CD4-positive, alpha-beta T cell (primary cell): ENCODE results near the gene PLA2G10. TPM values are rescaled to one million over a fixed set of nuclear protein-coding genes. Genes with fewer than 3 reads are reported as not detected.
"Not testable (repeated sequence)": the region's sequence is repeated elsewhere in the genome, so short reads cannot be mapped to it uniquely, and the experiment has no call there.

Experiments
- ATAC-seq: fragments of 200-7000 bp; cut with Tn5 transposase; one replicate; pipeline ENCODE4 v1.10.0; 2022; ENCODE audit warnings: mild to moderate bottlenecking; ENCODE audit not compliant: poor library complexity
- CTCF ChIA-PET: fragments of 350-600 bp; sonication (Branson Sonifier 250); formaldehyde crosslinking; loops from one replicate; lab custom pipeline; 2021; ENCODE audit warnings: antibody characterized with exemption, inconsistent platforms; lab: Charles Lee
- POLR2A ChIA-PET: fragments of 350-600 bp; sonication (Branson Sonifier 250); formaldehyde crosslinking; loops from one replicate; lab custom pipeline; 2021; ENCODE audit warnings: antibody characterized with exemption, inconsistent platforms; lab: Charles Lee
- DNase-seq, 14 experiments: peaks; one replicate each; pipeline ENCODE4 v3.0.0-alpha.2; 2013 to 2020; ENCODE audit warnings: mixed read lengths in 2 of 14
- H3K27ac ChIP-seq, 2 donors: one replicate each; pipeline versions ENCODE4 v1.5.1 to v1.7.0; 2013; ENCODE audit warnings: low read length in 2 of 2, low read depth in 1 of 2, mild to moderate bottlenecking in 1 of 2
- H3K27me3 ChIP-seq, 2 experiments: 1 replicate in 1 of 2; 2 replicates in 1 of 2; pipeline versions ENCODE4 v1.6.1 to v1.7.0; 2013; ENCODE audit warnings: low read length in 2 of 2, control low read depth in 1 of 2, mild to moderate bottlenecking in 1 of 2, moderate library complexity in 1 of 2; ENCODE audit not compliant: insufficient read depth in 2 of 2, control insufficient read depth in 1 of 2
- H3K36me3 ChIP-seq: one replicate; pipeline ENCODE4 v1.6.1; 2013; ENCODE audit warnings: low read length, control low read depth; ENCODE audit not compliant: insufficient read depth
- H3K4me1 ChIP-seq: one replicate; pipeline ENCODE4 v1.6.1; 2013; ENCODE audit warnings: low read length, control low read depth; ENCODE audit not compliant: insufficient read depth
- H3K4me3 ChIP-seq: one replicate; pipeline ENCODE4 v1.5.1; 2013; ENCODE audit warnings: mild to moderate bottlenecking, low read length, moderate library complexity
- H3K9me3 ChIP-seq, 2 experiments: 1 replicate in 1 of 2; 2 replicates in 1 of 2; pipeline versions ENCODE4 v1.6.1 to v1.7.0; 2013; ENCODE audit warnings: low read length in 2 of 2, mild to moderate bottlenecking in 2 of 2, control low read depth in 1 of 2, moderate library complexity in 1 of 2; ENCODE audit not compliant: control insufficient read depth in 1 of 2, insufficient read depth in 1 of 2
- H3K27ac Mint-ChIP-seq: one replicate; pipeline ENCODE4 v1.8.0; 2020; ENCODE audit warnings: mixed read lengths
- H3K27me3 Mint-ChIP-seq: one replicate; pipeline ENCODE4 v1.8.0; 2021; ENCODE audit warnings: mixed read lengths
- H3K36me3 Mint-ChIP-seq: one replicate; pipeline ENCODE4 v1.8.0; 2021; ENCODE audit warnings: low read depth, mixed read lengths
- H3K4me1 Mint-ChIP-seq: one replicate; pipeline ENCODE4 v1.8.0; 2021; ENCODE audit warnings: low read depth, mixed read lengths
- H3K4me3 Mint-ChIP-seq: one replicate; pipeline ENCODE4 v1.8.0; 2020; ENCODE audit warnings: mild to moderate bottlenecking, mixed read lengths
- H3K9me3 Mint-ChIP-seq: one replicate; pipeline ENCODE4 v1.8.0; 2020; ENCODE audit warnings: mixed read lengths
- intact Hi-C, 2 experiments: fragments of 100-400 bp; cut with DNase I in 1 of 2; cut with micrococcal nuclease in 1 of 2; formaldehyde crosslinking; loops; one replicate each; pipeline versions ENCODE4 v1.15.1 to v1.9.0; 2023 to 2025; cut with DNase I, micrococcal nuclease
- total RNA-seq, 174 experiments: library from RNA in 2 of 174; stranded (reverse) in 2 of 174; gene quantifications; one replicate each; pipeline ENCODE4 v1.2.3 and lab custom pipeline; 2021 to 2026
- TF ChIP-seq, protein P1 (sequence below): fragments of 200-600 bp; IDR thresholded peaks from one replicate; pipeline ENCODE4 v1.8.0; 2022; ENCODE audit warnings: antibody characterized with exemption, mild to moderate bottlenecking

The PLA2G10 gene
- total RNA-seq, 2 experiments from 2014 or later, result not detected

GRCh38 chr16:14635395-14636165 lies 58.5 kb downstream of the PLA2G10 start:
- H3K4me1 ChIP-seq, result peaks cover 49% of the 10 kb centered on the region
- peak overlapping the region; percentile 62 for H3K4me3 Mint-ChIP-seq
- DNase-seq, result no peak
- POLR2A ChIA-PET, result interaction anchor here (2.7 kb wide), 1 partner anchor 716 kb away, joined by 7 read pairs; the partner anchor contains the start of gene ERCC4
- intact Hi-C loops, result loop anchor here in 1 of 2 experiments (5.0 to 10.0 kb wide), 4 partner anchors 351 to 1009 kb away; partner anchors contain the start of genes ERCC4, MARF1 and NTAN1
- no peaks in the 10 kb centered on the region for H3K27me3 Mint-ChIP-seq
- CTCF ChIA-PET, result no interaction called here
- TF ChIP-seq, protein P1, sequence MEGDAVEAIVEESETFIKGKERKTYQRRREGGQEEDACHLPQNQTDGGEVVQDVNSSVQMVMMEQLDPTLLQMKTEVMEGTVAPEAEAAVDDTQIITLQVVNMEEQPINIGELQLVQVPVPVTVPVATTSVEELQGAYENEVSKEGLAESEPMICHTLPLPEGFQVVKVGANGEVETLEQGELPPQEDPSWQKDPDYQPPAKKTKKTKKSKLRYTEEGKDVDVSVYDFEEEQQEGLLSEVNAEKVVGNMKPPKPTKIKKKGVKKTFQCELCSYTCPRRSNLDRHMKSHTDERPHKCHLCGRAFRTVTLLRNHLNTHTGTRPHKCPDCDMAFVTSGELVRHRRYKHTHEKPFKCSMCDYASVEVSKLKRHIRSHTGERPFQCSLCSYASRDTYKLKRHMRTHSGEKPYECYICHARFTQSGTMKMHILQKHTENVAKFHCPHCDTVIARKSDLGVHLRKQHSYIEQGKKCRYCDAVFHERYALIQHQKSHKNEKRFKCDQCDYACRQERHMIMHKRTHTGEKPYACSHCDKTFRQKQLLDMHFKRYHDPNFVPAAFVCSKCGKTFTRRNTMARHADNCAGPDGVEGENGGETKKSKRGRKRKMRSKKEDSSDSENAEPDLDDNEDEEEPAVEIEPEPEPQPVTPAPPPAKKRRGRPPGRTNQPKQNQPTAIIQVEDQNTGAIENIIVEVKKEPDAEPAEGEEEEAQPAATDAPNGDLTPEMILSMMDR, result no peak
- peak overlapping the region; percentile 93 for H3K27ac Mint-ChIP-seq
- H3K36me3 Mint-ChIP-seq, result peaks cover 60% of the 10 kb centered on the region
- H3K4me1 Mint-ChIP-seq, result peaks cover 53% of the 10 kb centered on the region
- ATAC-seq, result no peak
- no peak overlapping the region for H3K4me3 ChIP-seq
- H3K36me3 ChIP-seq, result peaks cover 12% of the 10 kb centered on the region
- H3K27me3 ChIP-seq, result no peaks in the 10 kb centered on the region
- no peak overlapping the region for H3K27ac ChIP-seq
- no peaks in the 10 kb centered on the region for H3K9me3 ChIP-seq
- H3K9me3 Mint-ChIP-seq, result no peaks in the 10 kb centered on the region

DNA sequence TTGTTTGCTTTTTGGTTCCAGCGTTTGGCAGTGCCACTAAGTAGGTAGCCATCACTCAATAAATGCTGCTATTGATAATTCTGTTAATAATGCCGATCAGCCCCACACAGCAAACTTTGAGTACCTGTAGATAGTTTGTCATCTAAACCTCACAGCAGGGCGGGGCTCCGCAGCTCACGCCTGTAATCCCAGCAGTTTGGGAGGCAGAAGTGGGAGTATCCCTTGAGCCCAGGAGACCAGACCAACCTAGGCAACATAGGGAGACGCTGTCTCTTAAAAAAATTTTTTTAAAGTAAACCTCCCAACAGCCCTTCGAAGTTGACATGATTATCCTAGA lies 59.8 kb downstream of the PLA2G10 start:
- CTCF ChIA-PET, result interaction anchor here (0.7 to 1.0 kb wide), 3 partner anchors 9 to 715 kb away, joined by 3 read pairs; no protein-coding TSS in a partner anchor
- Histone ChIP-seq H3K27me3 (no peaks in the 10 kb centered on the region), H3K4me3 (peak overlapping the region; percentile 98), H3K9me3 (no peaks in the 10 kb centered on the region), H3K36me3 (peaks cover 6% of the 10 kb centered on the region), H3K4me1 (peaks cover 59% of the 10 kb centered on the region), H3K27ac (peak overlapping the region in 1 of 2 donors; percentile 92)
- H3K27me3 Mint-ChIP-seq, result no peaks in the 10 kb centered on the region
- TF ChIP-seq, protein P1, result no peak
- peak overlapping the region; percentile 100 for H3K4me3 Mint-ChIP-seq
- ATAC-seq, result no peak
- intact Hi-C loops, result loop anchor here in 1 of 2 experiments (5.0 to 10.0 kb wide), 4 partner anchors 350 to 1010 kb away; partner anchors contain the start of genes MARF1, MRTFB and NTAN1
- DNase-seq, result no peak
- H3K4me1 Mint-ChIP-seq, result peaks cover 52% of the 10 kb centered on the region
- peak overlapping the region; percentile 93 for H3K27ac Mint-ChIP-seq
- peaks cover 3% of the 10 kb centered on the region for H3K9me3 Mint-ChIP-seq
- H3K36me3 Mint-ChIP-seq, result peaks cover 55% of the 10 kb centered on the region
- POLR2A ChIA-PET, result interaction anchor here (1.1 to 2.7 kb wide), 3 partner anchors 10 to 714 kb away, joined by 4 to 7 read pairs (median 4); partner anchors contain the start of gene ERCC4

GRCh38 chr16:14632693-14633569 lies 61.2 kb downstream of the PLA2G10 start, which contains the start of gene BFAR:
TSS of gene BFAR (plus strand) at chr16:14632951. CDS start at chr16:14644347, 11,396 bp downstream.
- Mint-ChIP-seq H3K36me3 (peaks cover 53% of the 10 kb centered on the region), H3K4me1 (peaks cover 64% of the 10 kb centered on the region), H3K4me3 (peak within 1 kb of the TSS; percentile 100), H3K27me3 (no peaks in the 10 kb centered on the region), H3K27ac (peak within 1 kb of the TSS; percentile 93), H3K9me3 (peaks cover 3% of the 10 kb centered on the region)
- Histone ChIP-seq H3K4me1 (peaks cover 65% of the 10 kb centered on the region), H3K9me3 (no peaks in the 10 kb centered on the region), H3K27ac (peak within 1 kb of the TSS; percentile 82 to 92), H3K27me3 (no peaks in the 10 kb centered on the region), H3K4me3 (peak within 1 kb of the TSS; percentile 98), H3K36me3 (no peaks in the 10 kb centered on the region)
- ChIA-PET POLR2A (interaction anchor here (0.6 to 2.7 kb wide), 7 partner anchors 9 to 713 kb away, joined by 3 to 7 read pairs (median 4); partner anchors contain the start of gene ERCC4), CTCF (no interaction called here)
- ATAC-seq, result peak; percentile 70
- TF ChIP-seq, protein P1, result no peak
- intact Hi-C loops, result loop anchor here in 1 of 2 experiments (5.0 to 10.0 kb wide), 4 partner anchors 348 to 1012 kb away; partner anchors contain the start of genes MARF1, MRTFB and NTAN1
- DNase-seq, result peak; percentile 98 to 100 (median 99)

DNA sequence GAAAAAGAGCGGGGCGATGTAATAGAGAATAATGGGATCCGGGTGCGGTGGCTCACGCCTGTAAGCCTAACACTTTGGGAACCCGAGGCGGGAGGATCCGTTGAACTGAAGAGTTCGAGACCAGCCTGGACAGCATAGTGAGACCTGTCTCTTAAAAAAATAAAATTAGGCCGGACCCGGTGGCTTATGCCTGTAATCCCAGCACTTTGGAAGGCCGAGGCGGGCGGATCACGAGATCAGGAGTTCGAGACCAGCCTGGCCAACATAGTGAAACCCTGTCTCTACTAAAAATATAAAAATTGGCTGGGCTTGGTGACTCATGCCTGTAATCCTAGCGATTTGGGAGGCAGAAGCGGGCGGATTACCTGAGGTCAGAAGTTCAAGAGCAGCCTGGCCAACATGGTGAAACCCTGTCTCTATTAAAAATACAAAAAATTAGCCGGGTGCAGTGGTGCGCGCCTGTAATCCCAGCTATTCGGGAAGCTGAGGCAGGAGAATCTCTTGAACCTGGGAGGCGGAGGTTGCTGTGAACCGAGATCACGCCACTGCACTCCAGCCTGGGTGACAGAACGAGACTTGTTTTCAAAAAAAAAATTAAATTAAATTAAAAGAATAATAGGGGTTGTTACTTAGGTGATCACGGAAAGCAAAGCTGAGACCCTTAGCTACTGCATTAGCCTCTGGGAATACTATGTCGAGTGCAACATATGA lies 63.3 kb downstream of the PLA2G10 start:
- not testable (repeated sequence) for H3K9me3 Mint-ChIP-seq, ATAC-seq, H3K27me3 Mint-ChIP-seq, H3K9me3 ChIP-seq, H3K27me3 ChIP-seq
- intact Hi-C loops, result loop anchor here in 1 of 2 experiments (5.0 to 10.0 kb wide), 4 partner anchors 346 to 1014 kb away; partner anchors contain the start of genes MARF1, MRTFB and NTAN1
- Histone ChIP-seq H3K36me3 (peaks cover 18% of the 10 kb centered on the region), H3K4me3 (peak overlapping the region; percentile 84), H3K27ac (peak overlapping the region; percentile 79 to 85), H3K4me1 (peaks cover 62% of the 10 kb centered on the region)
- DNase-seq, result peak in 1 of 14 experiments; percentile 18
- POLR2A ChIA-PET, result interaction anchor here (0.9 to 1.9 kb wide), 3 partner anchors 10 to 711 kb away, joined by 4 to 9 read pairs (median 4); partner anchors contain the start of gene ERCC4
- Mint-ChIP-seq H3K36me3 (peaks cover 60% of the 10 kb centered on the region), H3K4me3 (peak overlapping the region; percentile 86), H3K27ac (peak overlapping the region; percentile 93), H3K4me1 (peaks cover 54% of the 10 kb centered on the region)
- CTCF ChIA-PET, result interaction anchor here (1.5 kb wide), 1 partner anchor 10 kb away, joined by 3 read pairs; no protein-coding TSS in a partner anchor
